RWPE2 (cell line): ENCODE measurements around the gene ALPI.

Experiments used
- ATAC-seq: fragments of 200-7000 bp; cut with Tn5 transposase; 3 replicates; pipeline ENCODE4 v1.9.1; 2021; ENCODE audit warnings: low read depth
- DNase-seq: peaks from one replicate; pipeline ENCODE4 v3.0.0-alpha.2; 2020; ENCODE audit warnings: low spot score
- H3K27ac ChIP-seq: fragments of 450-650 bp; 2 replicates; pipeline ENCODE4 v1.5.1; 2017; ENCODE audit warnings: mild to moderate bottlenecking; ENCODE audit not compliant: poor library complexity, severe bottlenecking
- H3K27me3 ChIP-seq: fragments of 250-450 bp; sonication (Bioruptor Pico); 2 replicates; pipeline ENCODE4 v1.5.1; 2021; ENCODE audit warnings: mild to moderate bottlenecking, moderate library complexity; ENCODE audit not compliant: insufficient read depth, poor library complexity, severe bottlenecking
- H3K36me3 ChIP-seq: fragments of 250-450 bp; sonication (Bioruptor Pico); 2 replicates; pipeline ENCODE4 v1.5.1; 2020; ENCODE audit warnings: low read depth, mild to moderate bottlenecking, moderate library complexity
- H3K4me1 ChIP-seq: fragments of 250-450 bp; sonication (Bioruptor Pico); 2 replicates; pipeline ENCODE4 v1.5.1; 2021; ENCODE audit warnings: mild to moderate bottlenecking, moderate library complexity; ENCODE audit not compliant: insufficient read depth, poor library complexity, severe bottlenecking
- H3K4me3 ChIP-seq: fragments of 250-450 bp; sonication (Bioruptor Pico); 2 replicates; pipeline ENCODE4 v1.5.1; 2021; ENCODE audit warnings: mild to moderate bottlenecking, moderate library complexity; ENCODE audit not compliant: severe bottlenecking
- H3K9me3 ChIP-seq: fragments of 250-450 bp; sonication (Bioruptor Pico); 2 replicates; pipeline ENCODE4 v1.5.1; 2021; ENCODE audit warnings: mild to moderate bottlenecking, moderate library complexity; ENCODE audit not compliant: severe bottlenecking
- TF ChIP-seq, protein P1 (sequence below): fragments of 450-650 bp; IDR thresholded peaks from one replicate; pipeline ENCODE4 v1.5.1; 2017; ENCODE audit warnings: mild to moderate bottlenecking, moderate library complexity; ENCODE audit not compliant: poor library complexity, severe bottlenecking

The ALPI gene

DNA sequence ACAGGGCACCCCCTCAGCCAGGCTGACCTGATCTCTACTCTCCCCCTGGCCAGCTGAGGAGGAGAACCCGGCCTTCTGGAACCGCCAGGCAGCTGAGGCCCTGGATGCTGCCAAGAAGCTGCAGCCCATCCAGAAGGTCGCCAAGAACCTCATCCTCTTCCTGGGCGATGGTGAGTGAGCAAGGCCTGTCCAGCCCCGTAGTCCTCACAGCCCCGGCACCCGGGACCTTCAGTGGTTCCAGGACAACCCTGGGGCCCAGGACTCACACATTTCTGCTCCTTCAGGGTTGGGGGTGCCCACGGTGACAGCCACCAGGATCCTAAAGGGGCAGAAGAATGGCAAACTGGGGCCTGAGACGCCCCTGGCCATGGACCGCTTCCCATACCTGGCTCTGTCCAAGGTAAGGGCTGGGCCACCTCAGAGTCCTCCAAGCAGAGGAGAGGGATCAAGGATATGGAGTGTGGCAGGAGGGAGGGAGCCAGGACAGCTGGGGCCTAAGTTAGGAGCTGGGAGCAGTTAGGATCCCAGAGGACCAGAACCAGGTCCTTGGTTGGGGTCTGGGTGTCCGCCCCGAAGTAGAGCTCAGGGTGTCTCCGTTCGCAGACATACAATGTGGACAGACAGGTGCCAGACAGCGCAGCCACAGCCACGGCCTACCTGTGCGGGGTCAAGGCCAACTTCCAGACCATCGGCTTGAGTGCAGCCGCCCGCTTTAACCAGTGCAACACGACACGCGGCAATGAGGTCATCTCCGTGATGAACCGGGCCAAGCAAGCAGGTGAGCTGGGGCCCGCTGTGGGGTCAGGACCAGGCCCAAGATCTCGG, 555 bp downstream of the ALPI start:
- Histone ChIP-seq H3K27ac (no peak overlapping the region), H3K4me3 (no peak overlapping the region), H3K27me3 (peaks cover 10% of the 10 kb centered on the region), H3K36me3 (no peaks in the 10 kb centered on the region), H3K9me3 (no peaks in the 10 kb centered on the region), H3K4me1 (no peaks in the 10 kb centered on the region)
- no peak for DNase-seq
- ATAC-seq, result no peak
- TF ChIP-seq, protein P1, sequence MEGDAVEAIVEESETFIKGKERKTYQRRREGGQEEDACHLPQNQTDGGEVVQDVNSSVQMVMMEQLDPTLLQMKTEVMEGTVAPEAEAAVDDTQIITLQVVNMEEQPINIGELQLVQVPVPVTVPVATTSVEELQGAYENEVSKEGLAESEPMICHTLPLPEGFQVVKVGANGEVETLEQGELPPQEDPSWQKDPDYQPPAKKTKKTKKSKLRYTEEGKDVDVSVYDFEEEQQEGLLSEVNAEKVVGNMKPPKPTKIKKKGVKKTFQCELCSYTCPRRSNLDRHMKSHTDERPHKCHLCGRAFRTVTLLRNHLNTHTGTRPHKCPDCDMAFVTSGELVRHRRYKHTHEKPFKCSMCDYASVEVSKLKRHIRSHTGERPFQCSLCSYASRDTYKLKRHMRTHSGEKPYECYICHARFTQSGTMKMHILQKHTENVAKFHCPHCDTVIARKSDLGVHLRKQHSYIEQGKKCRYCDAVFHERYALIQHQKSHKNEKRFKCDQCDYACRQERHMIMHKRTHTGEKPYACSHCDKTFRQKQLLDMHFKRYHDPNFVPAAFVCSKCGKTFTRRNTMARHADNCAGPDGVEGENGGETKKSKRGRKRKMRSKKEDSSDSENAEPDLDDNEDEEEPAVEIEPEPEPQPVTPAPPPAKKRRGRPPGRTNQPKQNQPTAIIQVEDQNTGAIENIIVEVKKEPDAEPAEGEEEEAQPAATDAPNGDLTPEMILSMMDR, result no peak

DNA sequence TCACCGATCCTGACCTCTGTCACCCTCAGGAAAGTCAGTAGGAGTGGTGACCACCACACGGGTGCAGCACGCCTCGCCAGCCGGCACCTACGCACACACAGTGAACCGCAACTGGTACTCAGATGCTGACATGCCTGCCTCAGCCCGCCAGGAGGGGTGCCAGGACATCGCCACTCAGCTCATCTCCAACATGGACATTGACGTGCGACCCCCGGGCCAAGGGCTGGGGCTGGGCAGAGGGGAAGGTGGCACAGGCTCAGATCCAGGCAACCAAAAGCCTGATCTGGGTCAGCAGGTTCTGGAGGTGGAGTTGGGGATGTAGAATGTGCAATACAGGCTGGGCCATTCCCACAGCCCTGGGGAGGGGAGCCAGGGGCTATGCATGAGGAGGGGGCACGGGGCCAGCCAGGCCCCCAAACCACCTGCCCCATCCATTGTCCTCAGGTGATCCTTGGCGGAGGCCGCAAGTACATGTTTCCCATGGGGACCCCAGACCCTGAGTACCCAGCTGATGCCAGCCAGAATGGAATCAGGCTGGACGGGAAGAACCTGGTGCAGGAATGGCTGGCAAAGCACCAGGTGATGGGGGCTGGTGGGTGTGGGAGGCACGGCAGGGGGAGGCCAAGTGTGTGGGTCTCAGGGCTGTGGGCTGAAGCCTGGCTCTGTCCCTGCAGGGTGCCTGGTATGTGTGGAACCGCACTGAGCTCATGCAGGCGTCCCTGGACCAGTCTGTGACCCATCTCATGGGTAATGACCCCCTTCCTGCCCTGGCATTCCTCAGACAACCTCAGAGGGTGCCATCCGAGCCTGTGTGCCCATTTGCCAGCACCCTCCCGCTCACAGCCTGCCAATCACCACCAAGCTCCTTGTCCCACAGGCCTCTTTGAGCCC, 1.4 kb downstream of the ALPI start:
- no peak for ATAC-seq

DNA sequence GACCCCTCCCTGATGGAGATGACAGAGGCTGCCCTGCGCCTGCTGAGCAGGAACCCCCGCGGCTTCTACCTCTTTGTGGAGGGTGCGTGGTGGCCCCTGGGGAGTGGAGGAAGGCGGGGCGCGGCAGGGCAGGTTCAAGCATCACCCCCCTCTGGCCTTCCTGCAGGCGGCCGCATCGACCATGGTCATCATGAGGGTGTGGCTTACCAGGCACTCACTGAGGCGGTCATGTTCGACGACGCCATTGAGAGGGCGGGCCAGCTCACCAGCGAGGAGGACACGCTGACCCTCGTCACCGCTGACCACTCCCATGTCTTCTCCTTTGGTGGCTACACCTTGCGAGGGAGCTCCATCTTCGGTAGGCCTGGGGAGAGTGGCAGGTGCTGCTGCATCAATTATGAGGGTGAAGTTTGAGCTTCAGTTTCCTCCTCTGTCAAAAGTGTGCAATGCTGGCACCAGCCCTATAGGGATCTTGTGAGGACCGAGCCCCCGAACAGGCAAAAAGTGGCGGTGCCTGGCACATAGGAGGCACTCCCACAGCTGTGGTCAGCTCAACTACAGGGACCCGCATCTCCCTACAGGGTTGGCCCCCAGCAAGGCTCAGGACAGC, 2.2 kb downstream of the ALPI start:
- no peaks in the 10 kb centered on the region for H3K36me3 ChIP-seq
- no peaks in the 10 kb centered on the region for H3K9me3 ChIP-seq
- H3K4me1 ChIP-seq, result no peaks in the 10 kb centered on the region
- peaks cover 19% of the 10 kb centered on the region for H3K27me3 ChIP-seq
- ATAC-seq (no peak), DNase-seq (no peak)
- no peak overlapping the region for H3K27ac ChIP-seq
- TF ChIP-seq, protein P1, result no peak
- no peak overlapping the region for H3K4me3 ChIP-seq

More for the DNA sequence above, 1.4 kb downstream of the ALPI start:
- Histone ChIP-seq H3K9me3 (no peaks in the 10 kb centered on the region), H3K36me3 (no peaks in the 10 kb centered on the region), H3K27me3 (peaks cover 14% of the 10 kb centered on the region), H3K4me1 (no peaks in the 10 kb centered on the region), H3K4me3 (no peak overlapping the region), H3K27ac (no peak overlapping the region)
- TF ChIP-seq, protein P1, result no peak
- no peak for DNase-seq

DNA sequence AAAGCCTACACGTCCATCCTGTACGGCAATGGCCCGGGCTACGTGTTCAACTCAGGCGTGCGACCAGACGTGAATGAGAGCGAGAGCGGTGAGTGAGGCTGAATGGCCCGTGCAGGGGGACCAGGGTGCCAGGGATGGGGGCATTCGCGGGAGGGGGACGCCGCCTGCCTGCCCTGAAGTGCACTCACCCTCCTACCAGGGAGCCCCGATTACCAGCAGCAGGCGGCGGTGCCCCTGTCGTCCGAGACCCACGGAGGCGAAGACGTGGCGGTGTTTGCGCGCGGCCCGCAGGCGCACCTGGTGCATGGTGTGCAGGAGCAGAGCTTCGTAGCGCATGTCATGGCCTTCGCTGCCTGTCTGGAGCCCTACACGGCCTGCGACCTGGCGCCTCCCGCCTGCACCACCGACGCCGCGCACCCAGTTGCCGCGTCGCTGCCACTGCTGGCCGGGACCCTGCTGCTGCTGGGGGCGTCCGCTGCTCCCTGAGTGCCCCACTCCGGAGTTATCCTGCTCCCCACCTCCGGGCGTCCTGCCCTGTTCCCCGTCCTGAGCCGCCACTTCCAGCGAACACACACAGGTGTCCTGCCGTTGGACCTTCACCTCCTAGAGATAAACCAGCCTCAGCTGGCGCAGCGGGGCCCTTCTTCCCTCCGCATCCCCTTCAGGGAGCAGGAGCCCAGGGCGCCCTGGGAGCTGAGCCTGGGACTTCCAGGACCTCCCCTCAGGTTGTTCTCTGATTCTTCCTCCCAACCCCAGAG, 2.9 kb downstream of the ALPI start:
- no peak for DNase-seq
- ATAC-seq, result no peak
- H3K36me3 ChIP-seq, result no peaks in the 10 kb centered on the region
- H3K27me3 ChIP-seq, result peaks cover 18% of the 10 kb centered on the region
- no peak overlapping the region for H3K4me3 ChIP-seq
- H3K9me3 ChIP-seq, result no peaks in the 10 kb centered on the region
- H3K27ac ChIP-seq, result no peak overlapping the region
- TF ChIP-seq, protein P1, result no peak
- H3K4me1 ChIP-seq, result no peaks in the 10 kb centered on the region
